ENCODE data around the gene AGL. TPM values are rescaled to one million over a fixed set of nuclear protein-coding genes. Genes with fewer than 3 reads are reported as not detected.

The AGL gene
- total and polyA plus RNA-seq, 2 of the 8 experiments (the other 6 are each of a cell fraction or from before 2014, with no cell fraction given): 2.7 to 19.2 TPM

GRCh38 chr1:99869304-99869703 lies 19.1 kb downstream of the AGL start:
- Histone ChIP-seq H3K27me3 (replicated peaks in 1 of 4; ENCODE audit: control insufficient read depth in 3 of 4, extremely low read depth in 1 of 4, insufficient read depth in 3 of 4, low read length in 3 of 4) (no peaks in the 10 kb centered on the region), H2BK5ac (ENCODE audit: low read depth, low read length) (no peak overlapping the region)
- no peak for FAIRE-seq

More at GRCh38 chr1:99869304-99869703, 19.1 kb downstream of the AGL start:
- H3K18ac ChIP-seq (ENCODE audit: extremely low read depth, low read length): no peak overlapping the region
- H2BK120ac ChIP-seq (replicated peaks; ENCODE audit: low read depth, low read length): no peak overlapping the region
- no peak overlapping the region for H2AK5ac ChIP-seq (ENCODE audit: low read depth, low read length)
- H3K23me2 ChIP-seq (ENCODE audit: low read depth, low read length): no peaks in the 10 kb centered on the region
- no peaks in the 10 kb centered on the region for H3K9me3 ChIP-seq (ENCODE audit: insufficient read depth in 2 of 2, low read depth in 1 of 2, low read length in 1 of 2)
- no peak overlapping the region for H2AFZ ChIP-seq (ENCODE audit: low read length)
- no peak overlapping the region for H3K14ac ChIP-seq (ENCODE audit: insufficient read length)
- H3K4me3 ChIP-seq (ENCODE audit: extremely low read depth in 1 of 4, insufficient read depth in 2 of 4, low read depth in 3 of 4, low read length in 4 of 4): no peak overlapping the region
- H2BK12ac ChIP-seq (ENCODE audit: low read depth, low read length): no peak overlapping the region
- no peaks in the 10 kb centered on the region for H3K4me1 ChIP-seq (replicated peaks in 1 of 4; ENCODE audit: control insufficient read depth in 3 of 4, insufficient read depth in 4 of 4, low read length in 3 of 4)
- no peak overlapping the region for H3K23ac ChIP-seq (ENCODE audit: insufficient read length)
- H4K8ac ChIP-seq (ENCODE audit: extremely low read depth, insufficient read depth, low read length): no peak overlapping the region
- H3K27ac ChIP-seq (ENCODE audit: low read depth, low read length): no peak overlapping the region
- H2BK20ac ChIP-seq (ENCODE audit: low read length): no peak overlapping the region
- H3K9ac ChIP-seq (replicated peaks in 1 of 4; ENCODE audit: extremely low read depth in 1 of 4, low read depth in 3 of 4, low read length in 3 of 4): no peak overlapping the region
- no peaks in the 10 kb centered on the region for H3K79me2 ChIP-seq (ENCODE audit: control insufficient read depth in 1 of 2, insufficient read depth in 2 of 2, low read length in 2 of 2)
- no peak for DNase-seq (ENCODE audit: low read depth in 1 of 2, low spot score in 2 of 2)
- H3K4me2 ChIP-seq (ENCODE audit: insufficient read depth in 1 of 2, low read depth in 2 of 2, low read length in 2 of 2): no peak overlapping the region
- ChIA-PET CTCF (ENCODE audit: partially characterized antibody) (no interaction called here), POLR2A (ENCODE audit: partially characterized antibody) (no interaction called here)
- no peak overlapping the region for H4K91ac ChIP-seq (replicated peaks; ENCODE audit: insufficient read length, low read length)
- no peaks in the 10 kb centered on the region for H3K79me1 ChIP-seq (ENCODE audit: low read depth, low read length)
- H4K5ac ChIP-seq (ENCODE audit: insufficient read length, low read depth, low read length): no peak overlapping the region
- H3K56ac ChIP-seq (replicated peaks; ENCODE audit: insufficient read length, low read depth, low read length): no peak overlapping the region
- TF ChIP-seq USF2 (IDR thresholded peaks at IDR 0.05; ENCODE audit: low read length): no peak
- TF ChIP-seq ZNF274 (IDR thresholded peaks at IDR 0.05; ENCODE audit: borderline replicate concordance, extremely low read depth, low read length): no peak
- no peak for TF ChIP-seq RXRA (IDR thresholded peaks at IDR 0.05; ENCODE audit: insufficient read depth, low read depth, low read length)
- TF ChIP-seq EGR1 (IDR thresholded peaks at IDR 0.05; ENCODE audit: borderline replicate concordance, low read depth, low read length): no peak
- no peak for TF ChIP-seq PHF8 (conservative IDR thresholded peaks at IDR 0.05; ENCODE audit: low read depth, low read length)
- no peak for TF ChIP-seq TBP (IDR thresholded peaks at IDR 0.05; ENCODE audit: low read depth, low read length)
- TF ChIP-seq CREB1 (IDR thresholded peaks at IDR 0.05): no peak
- H2BK15ac ChIP-seq (ENCODE audit: low read length): no peak overlapping the region
- peaks cover 0 to 3% (median 0%) of the 10 kb centered on the region in 4 experiments; a peak in 1 of 8 replicates for H3K36me3 ChIP-seq (ENCODE audit: control insufficient read depth in 2 of 4, insufficient read depth in 4 of 4, low read length in 3 of 4)
- no peak overlapping the region for H3K4ac ChIP-seq (replicated peaks; ENCODE audit: insufficient read length, low read depth, low read length)
- no peaks in the 10 kb centered on the region for H4K20me1 ChIP-seq (replicated peaks in 1 of 2; ENCODE audit: control insufficient read depth in 1 of 2, insufficient read depth in 2 of 2, low read length in 2 of 2)
